ENCODE measurements around the gene PEX11A.
A peak's percentile ranks its signal among the peaks of the same experiment; 100 is the strongest.
"Not testable (repeated sequence)": the region's sequence is repeated elsewhere in the genome, so short reads cannot be mapped to it uniquely, and the experiment has no call there.

Gene PEX11A

GRCh38 chr15:89693696-89694095, 3.1 kb upstream of the PEX11A start (continued):
- no peak for TF ChIP-seq ZEB2 (tag by site-specific recombination; IDR thresholded peaks at IDR 0.05)
- no peak for TF ChIP-seq ZSCAN16 (tag by site-specific recombination; IDR thresholded peaks at IDR 0.05)
- no peak for TF ChIP-seq ZNF114 (tag by site-specific recombination; IDR thresholded peaks at IDR 0.05)

- Histone ChIP-seq H3K4me3 (ENCODE audit: low read depth, low read length) (no peak overlapping the region), H3K9me3 (ENCODE audit: control insufficient read depth, insufficient read depth, low read depth, low read length) (no peaks in the 10 kb centered on the region), H3K36me3 (ENCODE audit: control insufficient read depth in 2 of 2, insufficient read depth in 1 of 2, low read length in 2 of 2) (no peaks in the 10 kb centered on the region; a peak in 1 of 3 replicates), H3K4me1 (ENCODE audit: control insufficient read depth, insufficient read depth, low read length) (no peaks in the 10 kb centered on the region), H3K27ac (ENCODE audit: extremely low read depth, low read depth, low read length) (no peak overlapping the region)
- POLR2A ChIA-PET: no interaction called here
- CTCF ChIA-PET: interaction anchor here (0.6 kb wide), 1 partner anchor 136 kb away, joined by 3 read pairs; no protein-coding TSS in a partner anchor
- no peak for TF ChIP-seq ZNF416 (tag by site-specific recombination; IDR thresholded peaks at IDR 0.05)
- TF ChIP-seq ZEB2 (tag by site-specific recombination; IDR thresholded peaks at IDR 0.05): no peak
- TF ChIP-seq ZNF677 (tag by site-specific recombination; IDR thresholded peaks at IDR 0.05): no peak
- TF ChIP-seq ZNF704 (tag by site-specific recombination; IDR thresholded peaks at IDR 0.05): no peak
- no peak for TF ChIP-seq ZBTB49 (tag by site-specific recombination; IDR thresholded peaks at IDR 0.05; ENCODE audit: low read depth)
- no peak for TF ChIP-seq FEZF1 (tag by site-specific recombination; IDR thresholded peaks at IDR 0.05)
- no peak for TF ChIP-seq ZNF175 (tag by site-specific recombination; IDR thresholded peaks at IDR 0.05)
- TF ChIP-seq ZNF548 (tag by site-specific recombination; IDR thresholded peaks at IDR 0.05): no peak
- TF ChIP-seq ZNF837 (tag by site-specific recombination; IDR thresholded peaks at IDR 0.05): no peak
- TF ChIP-seq ZNF423 (tag by site-specific recombination; IDR thresholded peaks at IDR 0.05): no peak
- no peak for TF ChIP-seq ZBTB48 (tag by site-specific recombination; IDR thresholded peaks at IDR 0.05)
- no peak for TF ChIP-seq YY2 (tag by site-specific recombination; IDR thresholded peaks at IDR 0.05)
- no peak for TF ChIP-seq ZNF112 (tag by site-specific recombination; IDR thresholded peaks at IDR 0.05)
These were observed 2.5 kb upstream of the PEX11A start for GRCh38 chr15:89693091-89693490.

GRCh38 chr15:89689930-89690275, 651 bp downstream of the PEX11A start:
- POLR2A ChIA-PET: interaction anchor here (1.1 kb wide), 1 partner anchor 8 kb away, joined by 3 read pairs; no protein-coding TSS in a partner anchor
- not testable (repeated sequence) for H3K9me3 ChIP-seq (ENCODE audit: control insufficient read depth, insufficient read depth, low read depth, low read length); H3K4me1 ChIP-seq (ENCODE audit: control insufficient read depth, insufficient read depth, low read length)
- peak overlapping the region; percentile 58; the same call in 1 of the 2 replicates for H3K27ac ChIP-seq (ENCODE audit: extremely low read depth, low read depth, low read length)
- H3K4me3 ChIP-seq (ENCODE audit: low read depth, low read length): peak overlapping the region; percentile 91
- H3K36me3 ChIP-seq (ENCODE audit: control insufficient read depth in 2 of 2, insufficient read depth in 1 of 2, low read length in 2 of 2): peaks cover 2 to 11% of the 10 kb centered on the region in 2 experiments; a peak in 2 of 3 replicates
- CTCF ChIA-PET: interaction anchor here (0.5 to 1.6 kb wide), 3 partner anchors 17 to 398 kb away, joined by 3 to 10 read pairs (median 7); no protein-coding TSS in a partner anchor

GRCh38 chr15:89686522-89686921, 4.0 kb downstream of the PEX11A start:
- Histone ChIP-seq H3K27ac (ENCODE audit: extremely low read depth, low read depth, low read length) (no peak overlapping the region), H3K36me3 (ENCODE audit: control insufficient read depth in 2 of 2, insufficient read depth in 1 of 2, low read length in 2 of 2) (peaks cover 15 to 35% of the 10 kb centered on the region in 2 experiments), H3K4me3 (ENCODE audit: low read depth, low read length) (no peak overlapping the region), H3K9me3 (ENCODE audit: control insufficient read depth, insufficient read depth, low read depth, low read length) (no peaks in the 10 kb centered on the region), H3K4me1 (ENCODE audit: control insufficient read depth, insufficient read depth, low read length) (no peaks in the 10 kb centered on the region)
- POLR2A ChIA-PET: interaction anchor here (0.6 kb wide), 2 partner anchors 9 to 117 kb away, joined by 4 read pairs; no protein-coding TSS in a partner anchor
- CTCF ChIA-PET: interaction anchor here (2.3 kb wide), 1 partner anchor 13 kb away, joined by 10 read pairs; no protein-coding TSS in a partner anchor
- no peak for TF ChIP-seq ZFP69B (tag by site-specific recombination; IDR thresholded peaks at IDR 0.05)
- TF ChIP-seq ZSCAN23 (tag by site-specific recombination; IDR thresholded peaks at IDR 0.05): no peak
- TF ChIP-seq PRDM10 (tag by site-specific recombination; IDR thresholded peaks at IDR 0.05): no peak
- TF ChIP-seq BCL6B (tag by site-specific recombination; IDR thresholded peaks at IDR 0.05): no peak
- TF ChIP-seq ZNF514 (tag by site-specific recombination; IDR thresholded peaks at IDR 0.05): no peak
- TF ChIP-seq ZNF670 (tag by site-specific recombination; IDR thresholded peaks at IDR 0.05; ENCODE audit: low read depth): no peak
- TF ChIP-seq ZNF510 (tag by site-specific recombination; IDR thresholded peaks at IDR 0.05; ENCODE audit: insufficient replicate concordance): no peak
- TF ChIP-seq ZSCAN16 (tag by site-specific recombination; IDR thresholded peaks at IDR 0.05): no peak

Measured in HEK293 (cell line).